ENCODE measurements around the gene GALNT18. TPM values are rescaled to one million over a fixed set of nuclear protein-coding genes. Genes with fewer than 3 reads are reported as not detected.

GALNT18 gene
- total RNA-seq, 1 donor from 2014 or later = 12.9 TPM

- no peak for DNase-seq
Observed at GRCh38 chr11:11525283-11525682, 96.5 kb downstream of the GALNT18 start.

GRCh38 chr11:11524436-11525061 is 97.3 kb downstream of the GALNT18 start:
- no peak for DNase-seq

- peak; percentile 16 for DNase-seq
Observed at GRCh38 chr11:11522591-11522990, 99.2 kb downstream of the GALNT18 start.

GRCh38 chr11:11521306-11522002 is 100.4 kb downstream of the GALNT18 start:
- DNase-seq = no peak

- no peak for DNase-seq
Observed at GRCh38 chr11:11520231-11521015, 101.4 kb downstream of the GALNT18 start.

GRCh38 chr11:11519184-11519583 is 102.6 kb downstream of the GALNT18 start:
- DNase-seq = no peak

- no peak for DNase-seq
Observed at GRCh38 chr11:11514246-11514645, 107.6 kb downstream of the GALNT18 start.

GRCh38 chr11:11513422-11513821 is 108.4 kb downstream of the GALNT18 start:
- DNase-seq = no peak

GRCh38 chr11:11512929-11513328 is 108.9 kb downstream of the GALNT18 start:
- DNase-seq = no peak

GRCh38 chr11:11512502-11512901 is 109.3 kb downstream of the GALNT18 start:
- no peak for DNase-seq

GRCh38 chr11:11512090-11512489 is 109.7 kb downstream of the GALNT18 start:
- DNase-seq = no peak

GRCh38 chr11:11510939-11511338 is 110.9 kb downstream of the GALNT18 start:
- DNase-seq = no peak

- no peak for DNase-seq
Observed at GRCh38 chr11:11505692-11506091, 116.1 kb downstream of the GALNT18 start.

- no peak for DNase-seq
Observed at GRCh38 chr11:11505190-11505589, 116.6 kb downstream of the GALNT18 start.

- no peak for DNase-seq
Observed at GRCh38 chr11:11504071-11504470, 117.7 kb downstream of the GALNT18 start.

- peak; percentile 24 for DNase-seq
Observed at GRCh38 chr11:11502263-11502861, 119.4 kb downstream of the GALNT18 start.

GRCh38 chr11:11501546-11502262 is 120.1 kb downstream of the GALNT18 start:
- no peak for DNase-seq

GRCh38 chr11:11500744-11501487 is 120.9 kb downstream of the GALNT18 start:
- DNase-seq = no peak

- DNase-seq = no peak
Observed at GRCh38 chr11:11499300-11499699, 122.5 kb downstream of the GALNT18 start.

- no peak for DNase-seq
Observed at GRCh38 chr11:11498195-11498594, 123.6 kb downstream of the GALNT18 start.

GRCh38 chr11:11496879-11497278 is 124.9 kb downstream of the GALNT18 start:
- DNase-seq = no peak

Data from skin of body (tissue), 2 donors.